H1 (cell line): Measurements from ENCODE around the gene TFG. TPM values are rescaled to one million over a fixed set of nuclear protein-coding genes. Genes with fewer than 3 reads are reported as not detected.

Experiments used
- CEBPB ChIP-seq: IDR thresholded peaks from 2 replicates; pipeline ENCODE4 v1.6.1; 2012; ENCODE audit warnings: low read depth, low read length
- CHD1 ChIP-seq: IDR thresholded peaks from 2 replicates; pipeline ENCODE4 v1.6.1; 2012; ENCODE audit warnings: low read depth, low read length, improper control_type of control experiment
- CTCF ChIP-seq, 3 experiments: IDR thresholded peaks; 1 replicate in 2 of 3; 2 replicates in 1 of 3; pipeline versions ENCODE4 v1.5.1 to v1.6.1; 2011; ENCODE audit warnings: low read length in 3 of 3, mild to moderate bottlenecking in 3 of 3, inconsistent platforms in 2 of 3, low read depth in 1 of 3, moderate library complexity in 1 of 3; ENCODE audit not compliant: insufficient read depth in 1 of 3; ENCODE audit errors: control extremely low read depth in 1 of 3
- TCF12 ChIP-seq: IDR thresholded peaks from 2 replicates; pipeline ENCODE4 v1.6.1; 2011; ENCODE audit warnings: low read depth, mild to moderate bottlenecking, low read length
- USF2 ChIP-seq: IDR thresholded peaks from 2 replicates; pipeline ENCODE4 v1.6.1; 2011; ENCODE audit warnings: low read length, improper control_type of control experiment
- polyA plus RNA-seq, 7 experiments: library from polyadenylated mRNA; depleted of rRNA in 3 of 7; stranded (reverse) in 5 of 7; unstranded in 2 of 7; fragments of >200 nt in 5 of 7; fragments of 200-250 nt in 2 of 7; gene quantifications; 1 replicate in 5 of 7; 2 replicates in 1 of 7; 4 replicates in 1 of 7; pipeline versions ENCODE4 v1.2.1 to v1.2.3, GENCODE V29; 2011 to 2013; ENCODE audit warnings: missing spikeins in 2 of 7, mixed read lengths in 2 of 7
- total RNA-seq: library from RNA; stranded (reverse); fragmentation: NEBNext Ultra II Directional; extraction: Animal tissue kit (Norgen Biotek cat#: 25700); gene quantifications from 2 replicates; pipeline ENCODE4 v1.2.1, GENCODE V29; 2021

The TFG gene
- total and polyA plus RNA-seq, 2 of the 8 experiments (the other 6 are each of a cell fraction or from before 2014, with no cell fraction given) = 81.9 to 98.4 TPM

- no peak for TF ChIP-seq CEBPB
- no peak for TF ChIP-seq TCF12
- no peak for TF ChIP-seq CHD1
- TF ChIP-seq USF2 = no peak
- no peak for TF ChIP-seq CTCF (IDR thresholded peaks at IDR 0.05; ENCODE audit: control extremely low read depth in 1 of 3, insufficient read depth in 1 of 3, low read depth in 1 of 3, low read length in 3 of 3)
These were observed 5.9 kb downstream of the TFG start (continued) for GRCh38 chr3:100715176-100715575.
